Sigmoid colon (tissue), 4 donors: ENCODE measurements around the gene UNC5CL.

Source experiments
- CTCF ChIP-seq, 4 experiments: fragments of 450-650 bp in 3 of 4; fragments of 200-600 bp in 1 of 4; IDR thresholded peaks; one replicate each; pipeline ENCODE4 v1.5.1; 2016 to 2019; ENCODE audit warnings: antibody characterized with exemption in 4 of 4, mild to moderate bottlenecking in 3 of 4, moderate library complexity in 2 of 4
- POLR2A ChIP-seq, 2 donors: fragments of 450-650 bp; IDR thresholded peaks; one replicate each; pipeline ENCODE4 v1.6.1; 2016; ENCODE audit warnings: antibody characterized with exemption in 2 of 2, mild to moderate bottlenecking in 2 of 2, moderate library complexity in 2 of 2
- POLR2AphosphoS5 ChIP-seq, 4 donors: sonication (generic); formaldehyde crosslinking; IDR thresholded peaks; one replicate each; pipeline ENCODE4 v1.6.1; 2017; ENCODE audit warnings: antibody characterized with exemption in 4 of 4

DNA sequence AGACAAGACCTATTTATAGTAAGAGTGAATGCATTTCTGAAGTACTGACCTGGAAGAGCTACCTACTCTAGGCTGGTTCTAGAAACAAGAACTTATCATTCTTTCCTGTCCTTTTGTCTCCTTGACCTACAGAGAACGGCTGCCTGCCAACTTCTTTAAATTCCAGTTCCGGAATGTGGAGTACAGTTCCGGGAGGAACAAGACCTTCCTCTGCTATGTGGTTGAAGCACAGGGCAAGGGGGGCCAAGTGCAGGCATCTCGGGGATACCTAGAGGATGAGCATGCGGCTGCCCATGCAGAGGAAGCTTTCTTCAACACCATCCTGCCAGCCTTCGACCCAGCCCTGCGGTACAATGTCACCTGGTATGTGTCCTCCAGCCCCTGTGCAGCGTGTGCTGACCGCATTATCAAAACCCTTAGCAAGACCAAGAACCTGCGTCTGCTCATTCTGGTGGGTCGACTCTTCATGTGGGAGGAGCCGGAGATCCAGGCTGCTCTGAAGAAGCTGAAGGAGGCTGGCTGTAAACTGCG is 22.2 kb upstream of the UNC5CL start:
- TF ChIP-seq CTCF (IDR thresholded peaks at IDR 0.05): no peak
- no peak for TF ChIP-seq POLR2A (IDR thresholded peaks at IDR 0.05)
- TF ChIP-seq POLR2AphosphoS5 (IDR thresholded peaks at IDR 0.05): no peak
